ENCODE results near the gene STMN1. TPM values are rescaled to one million over a fixed set of nuclear protein-coding genes. Genes with fewer than 3 reads are reported as not detected.

The STMN1 gene
- total RNA-seq, 1 experiment from 2014 or later: 207 TPM

GRCh38 chr1:25922056-25922970, 16.1 kb upstream of the STMN1 start:
- BruUV-seq (replicated peaks): no TSS peak
- Mint-ChIP-seq H3K27ac (ENCODE audit: unreplicated experiment) (peak overlapping the region; percentile 45), H3K9me3 (ENCODE audit: unreplicated experiment) (no peaks in the 10 kb centered on the region), H3K4me3 (ENCODE audit: unreplicated experiment) (peak overlapping the region; percentile 79), H3K4me1 (ENCODE audit: low read depth, unreplicated experiment) (no peaks in the 10 kb centered on the region), H3K27me3 (ENCODE audit: insufficient read depth, unreplicated experiment) (no peaks in the 10 kb centered on the region), H3K36me3 (ENCODE audit: insufficient read depth, unreplicated experiment) (no peaks in the 10 kb centered on the region)
- no peak for TF ChIP-seq CTCF (IDR thresholded peaks at IDR 0.05; ENCODE audit: insufficient read depth in 1 of 2, low read depth in 1 of 2, low read length in 1 of 2, severe bottlenecking in 1 of 2, unreplicated experiment in 1 of 2)
- peak; percentile 37 to 50 for DNase-seq
- H3K36me3 ChIP-seq (ENCODE audit: control insufficient read depth, insufficient read depth, low read length): no peaks in the 10 kb centered on the region
- H3K4me3 ChIP-seq (ENCODE audit: low read depth, low read length): peak overlapping the region; percentile 69
- H3K27me3 ChIP-seq (replicated peaks; ENCODE audit: control insufficient read depth, insufficient read depth, low read length): no peaks in the 10 kb centered on the region
- H3K4me1 ChIP-seq: peaks cover 6% of the 10 kb centered on the region
- H3K9me3 ChIP-seq: no peaks in the 10 kb centered on the region
- intact Hi-C loops (cut with micrococcal nuclease; ENCODE audit: unreplicated experiment): no loop called here
- POLR2A ChIA-PET: interaction anchor here (0.5 to 1.1 kb wide), 4 partner anchors 11 to 112 kb away, joined by 3 to 5 read pairs (median 4); no protein-coding TSS in a partner anchor
- CTCF ChIA-PET: interaction anchor here (0.5 to 0.9 kb wide), 2 partner anchors 27 to 75 kb away, joined by 3 read pairs; partner anchors contain the start of gene PAFAH2

- Histone ChIP-seq H3K36me3 (ENCODE audit: control insufficient read depth, insufficient read depth, low read length) (no peaks in the 10 kb centered on the region), H3K27me3 (replicated peaks; ENCODE audit: control insufficient read depth, insufficient read depth, low read length) (no peaks in the 10 kb centered on the region), H3K9me3 (no peaks in the 10 kb centered on the region), H3K4me1 (peaks cover 6% of the 10 kb centered on the region), H3K4me3 (ENCODE audit: low read depth, low read length) (no peak overlapping the region)
- no peaks in the 10 kb centered on the region for H3K27me3 Mint-ChIP-seq (ENCODE audit: insufficient read depth, unreplicated experiment)
- no peak for TF ChIP-seq CTCF (IDR thresholded peaks at IDR 0.05; ENCODE audit: insufficient read depth in 1 of 2, low read depth in 1 of 2, low read length in 1 of 2, severe bottlenecking in 1 of 2, unreplicated experiment in 1 of 2)
- no peaks in the 10 kb centered on the region for H3K4me1 Mint-ChIP-seq (ENCODE audit: low read depth, unreplicated experiment)
- no peaks in the 10 kb centered on the region for H3K9me3 Mint-ChIP-seq (ENCODE audit: unreplicated experiment)
- POLR2A ChIA-PET: no interaction called here
- H3K27ac Mint-ChIP-seq (ENCODE audit: unreplicated experiment): no peak overlapping the region
- no peak overlapping the region for H3K4me3 Mint-ChIP-seq (ENCODE audit: unreplicated experiment)
- no TSS peak for BruUV-seq (replicated peaks)
- CTCF ChIA-PET: no interaction called here
- H3K36me3 Mint-ChIP-seq (ENCODE audit: insufficient read depth, unreplicated experiment): no peaks in the 10 kb centered on the region
- intact Hi-C loops (cut with micrococcal nuclease; ENCODE audit: unreplicated experiment): no loop called here
- DNase-seq: no peak
Observed at GRCh38 chr1:25918615-25919014, 12.4 kb upstream of the STMN1 start.

GRCh38 chr1:25917996-25918395, 11.8 kb upstream of the STMN1 start:
- Mint-ChIP-seq H3K4me1 (ENCODE audit: low read depth, unreplicated experiment) (no peaks in the 10 kb centered on the region), H3K4me3 (ENCODE audit: unreplicated experiment) (no peak overlapping the region), H3K36me3 (ENCODE audit: insufficient read depth, unreplicated experiment) (no peaks in the 10 kb centered on the region), H3K27ac (ENCODE audit: unreplicated experiment) (no peak overlapping the region), H3K9me3 (ENCODE audit: unreplicated experiment) (no peaks in the 10 kb centered on the region), H3K27me3 (ENCODE audit: insufficient read depth, unreplicated experiment) (no peaks in the 10 kb centered on the region)
- Histone ChIP-seq H3K27me3 (replicated peaks; ENCODE audit: control insufficient read depth, insufficient read depth, low read length) (no peaks in the 10 kb centered on the region), H3K36me3 (ENCODE audit: control insufficient read depth, insufficient read depth, low read length) (no peaks in the 10 kb centered on the region), H3K9me3 (no peaks in the 10 kb centered on the region), H3K4me1 (peaks cover 6% of the 10 kb centered on the region), H3K4me3 (ENCODE audit: low read depth, low read length) (no peak overlapping the region)
- intact Hi-C loops (cut with micrococcal nuclease; ENCODE audit: unreplicated experiment): no loop called here
- CTCF ChIA-PET: interaction anchor here (0.7 kb wide), 1 partner anchor 135 kb away, joined by 4 read pairs; no protein-coding TSS in a partner anchor
- POLR2A ChIA-PET: no interaction called here
- no peak for TF ChIP-seq CTCF (IDR thresholded peaks at IDR 0.05; ENCODE audit: insufficient read depth in 1 of 2, low read depth in 1 of 2, low read length in 1 of 2, severe bottlenecking in 1 of 2, unreplicated experiment in 1 of 2)
- no peak for DNase-seq
- BruUV-seq (replicated peaks): no TSS peak

All from Caco-2 (cell line).